Mesenchymal stem cell (in vitro differentiated cells and primary cell): ENCODE results near the gene RGS14.
A peak's percentile ranks its signal among the peaks of the same experiment; 100 is the strongest.

Source experiments
- DNase-seq: peaks from one replicate; pipeline ENCODE4 v3.0.0-alpha.2; 2013
- H2AFZ ChIP-seq: one replicate; pipeline ENCODE4 v1.6.1; 2013; ENCODE audit warnings: low read depth, mild to moderate bottlenecking, control low read depth, inconsistent platforms, low read length, moderate library complexity
- H2AK5ac ChIP-seq: 2 replicates; pipeline ENCODE4 v1.6.1; 2013; ENCODE audit warnings: low read length, moderate library complexity, mild to moderate bottlenecking, inconsistent platforms; ENCODE audit not compliant: severe bottlenecking
- H2BK120ac ChIP-seq: one replicate; pipeline ENCODE4 v1.6.1; 2013; ENCODE audit warnings: low read depth, mild to moderate bottlenecking, inconsistent platforms, low read length, moderate library complexity
- H2BK12ac ChIP-seq, 2 experiments: one replicate each; pipeline ENCODE4 v1.6.1; 2013; ENCODE audit warnings: inconsistent platforms in 2 of 2, low read length in 2 of 2, mild to moderate bottlenecking in 2 of 2, moderate library complexity in 2 of 2, control low read depth in 1 of 2
- H2BK15ac ChIP-seq: one replicate; pipeline ENCODE4 v1.6.1; 2013; ENCODE audit warnings: mild to moderate bottlenecking, low read depth, inconsistent platforms; ENCODE audit not compliant: poor library complexity, severe bottlenecking
- H2BK5ac ChIP-seq: 2 replicates; pipeline ENCODE4 v1.6.1; 2013; ENCODE audit warnings: low read depth, mild to moderate bottlenecking, low read length, control low read depth, inconsistent platforms; ENCODE audit not compliant: poor library complexity, severe bottlenecking
- H3K14ac ChIP-seq, 2 experiments: one replicate each; pipeline ENCODE4 v1.6.1; 2013; ENCODE audit warnings: inconsistent platforms in 2 of 2, low read length in 2 of 2, control low read depth in 1 of 2, mild to moderate bottlenecking in 1 of 2, moderate library complexity in 1 of 2
- H3K18ac ChIP-seq, 2 experiments: one replicate each; pipeline ENCODE4 v1.6.1; 2013; ENCODE audit warnings: inconsistent platforms in 2 of 2, low read length in 2 of 2, control low read depth in 1 of 2, low read depth in 1 of 2, mild to moderate bottlenecking in 1 of 2
- H3K23ac ChIP-seq, 2 experiments: one replicate each; pipeline ENCODE4 v1.6.1; 2013; ENCODE audit warnings: inconsistent platforms in 2 of 2, low read length in 2 of 2, mild to moderate bottlenecking in 2 of 2, moderate library complexity in 2 of 2, control low read depth in 1 of 2
- H3K27ac ChIP-seq: 2 replicates; pipeline ENCODE4 v1.5.1; 2013; ENCODE audit warnings: mild to moderate bottlenecking, moderate library complexity, low read length, control low read depth, inconsistent platforms; ENCODE audit not compliant: poor library complexity, severe bottlenecking
- H3K27me3 ChIP-seq, 2 experiments: 2 replicates each; pipeline versions ENCODE4 v1.6.1 to v1.7.0; 2013; ENCODE audit warnings: low read length in 2 of 2, mild to moderate bottlenecking in 2 of 2, moderate library complexity in 2 of 2, control low read depth in 1 of 2, inconsistent platforms in 1 of 2; ENCODE audit not compliant: control insufficient read depth in 1 of 2, insufficient read depth in 1 of 2
- H3K36me3 ChIP-seq, 2 experiments: 2 replicates each; pipeline versions ENCODE4 v1.6.1 to v1.7.0; 2013; ENCODE audit warnings: low read length in 2 of 2, control low read depth in 1 of 2, inconsistent platforms in 1 of 2, low read depth in 1 of 2, mild to moderate bottlenecking in 1 of 2; ENCODE audit not compliant: insufficient read depth in 2 of 2, control insufficient read depth in 1 of 2
- H3K4ac ChIP-seq, 2 experiments: one replicate each; pipeline ENCODE4 v1.6.1; 2013; ENCODE audit warnings: inconsistent platforms in 2 of 2, low read length in 2 of 2, mild to moderate bottlenecking in 2 of 2, moderate library complexity in 2 of 2, control low read depth in 1 of 2, low read depth in 1 of 2
- H3K4me1 ChIP-seq: 2 replicates; pipeline ENCODE4 v1.6.1; 2013; ENCODE audit warnings: low read depth, low read length, control low read depth; ENCODE audit not compliant: control insufficient read depth, insufficient read depth
- H3K4me2 ChIP-seq: 2 replicates; pipeline ENCODE4 v1.6.1; 2013; ENCODE audit warnings: low read length, mild to moderate bottlenecking, inconsistent platforms; ENCODE audit not compliant: poor library complexity, severe bottlenecking
- H3K4me3 ChIP-seq, 2 experiments: 2 replicates each; pipeline versions ENCODE4 v1.5.1 to v1.7.0; 2013; ENCODE audit warnings: low read length in 2 of 2, mild to moderate bottlenecking in 2 of 2, control low read depth in 1 of 2, low read depth in 1 of 2; ENCODE audit not compliant: insufficient read depth in 1 of 2
- H3K79me1 ChIP-seq: replicated peaks from 2 replicates; pipeline ENCODE4 v1.6.1; 2013; ENCODE audit warnings: mild to moderate bottlenecking, control low read depth, low read length, inconsistent platforms; ENCODE audit not compliant: poor library complexity, severe bottlenecking
- H3K9ac ChIP-seq: 2 replicates; pipeline ENCODE4 v1.7.0; 2013; ENCODE audit warnings: mild to moderate bottlenecking, low read length, moderate library complexity
- H3K9me3 ChIP-seq: 2 replicates; pipeline ENCODE4 v1.7.0; 2013; ENCODE audit warnings: mild to moderate bottlenecking, low read length; ENCODE audit not compliant: control insufficient read depth
- H4K8ac ChIP-seq: one replicate; pipeline ENCODE4 v1.6.1; 2013; ENCODE audit warnings: inconsistent platforms, mild to moderate bottlenecking, low read length, moderate library complexity
- H4K91ac ChIP-seq: one replicate; pipeline ENCODE4 v1.6.1; 2013; ENCODE audit warnings: mild to moderate bottlenecking, low read length, inconsistent platforms
- WGBS: methylation state at CpG from one replicate; pipeline ENCODE4 v1.1.7; 2013; ENCODE audit warnings: mixed read lengths; 5-methylcytosine and 5-hydroxymethylcytosine counted together

The RGS14 gene

DNA sequence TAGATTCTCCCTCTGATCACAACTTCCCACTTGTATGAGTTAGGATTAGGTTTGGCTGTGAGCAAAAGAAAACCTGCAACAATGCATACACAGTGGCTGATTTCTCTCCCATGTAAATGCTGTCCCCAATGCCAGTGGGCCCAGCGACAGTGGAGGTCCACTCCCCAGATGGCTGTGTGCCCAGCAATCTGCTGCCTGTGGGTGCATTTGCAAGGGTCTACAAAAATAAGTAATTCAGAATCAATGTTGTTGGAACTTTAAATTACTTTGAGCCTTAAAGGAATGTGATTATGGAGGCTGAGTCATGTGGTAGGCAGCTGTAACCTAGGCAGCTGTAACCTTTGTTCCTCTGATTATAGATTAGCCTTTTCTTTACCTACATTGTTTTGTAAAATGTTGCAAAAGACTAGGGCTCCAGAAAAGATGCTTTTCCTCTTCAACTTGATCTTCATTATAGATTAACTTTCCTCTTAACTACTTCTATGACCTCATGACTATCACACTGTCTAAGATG, 31.8 kb upstream of the RGS14 start:
- Histone ChIP-seq H2BK120ac (no peak overlapping the region), H3K4me1 (peaks cover 23% of the 10 kb centered on the region), H2AK5ac (no peak overlapping the region), H3K36me3 (peaks cover 13 to 23% of the 10 kb centered on the region in 2 experiments), H3K4ac (no peak overlapping the region), H3K79me1 (peaks cover 10% of the 10 kb centered on the region), H3K9me3 (no peaks in the 10 kb centered on the region), H3K27me3 (no peaks in the 10 kb centered on the region), H2BK5ac (no peak overlapping the region), H3K4me2 (peak overlapping the region; percentile 19), H3K18ac (no peak overlapping the region), H4K8ac (no peak overlapping the region), H3K23ac (no peak overlapping the region), H2AFZ (no peak overlapping the region), H3K27ac (peak overlapping the region; percentile 71), H2BK12ac (no peak overlapping the region), H3K4me3 (no peak overlapping the region), H3K14ac (no peak overlapping the region), H2BK15ac (no peak overlapping the region), H4K91ac (no peak overlapping the region), H3K9ac (peak overlapping the region; percentile 27)
- DNase-seq, result no peak
- 71% methylated on average over 1 of the region's 1 CpG for WGBS

DNA sequence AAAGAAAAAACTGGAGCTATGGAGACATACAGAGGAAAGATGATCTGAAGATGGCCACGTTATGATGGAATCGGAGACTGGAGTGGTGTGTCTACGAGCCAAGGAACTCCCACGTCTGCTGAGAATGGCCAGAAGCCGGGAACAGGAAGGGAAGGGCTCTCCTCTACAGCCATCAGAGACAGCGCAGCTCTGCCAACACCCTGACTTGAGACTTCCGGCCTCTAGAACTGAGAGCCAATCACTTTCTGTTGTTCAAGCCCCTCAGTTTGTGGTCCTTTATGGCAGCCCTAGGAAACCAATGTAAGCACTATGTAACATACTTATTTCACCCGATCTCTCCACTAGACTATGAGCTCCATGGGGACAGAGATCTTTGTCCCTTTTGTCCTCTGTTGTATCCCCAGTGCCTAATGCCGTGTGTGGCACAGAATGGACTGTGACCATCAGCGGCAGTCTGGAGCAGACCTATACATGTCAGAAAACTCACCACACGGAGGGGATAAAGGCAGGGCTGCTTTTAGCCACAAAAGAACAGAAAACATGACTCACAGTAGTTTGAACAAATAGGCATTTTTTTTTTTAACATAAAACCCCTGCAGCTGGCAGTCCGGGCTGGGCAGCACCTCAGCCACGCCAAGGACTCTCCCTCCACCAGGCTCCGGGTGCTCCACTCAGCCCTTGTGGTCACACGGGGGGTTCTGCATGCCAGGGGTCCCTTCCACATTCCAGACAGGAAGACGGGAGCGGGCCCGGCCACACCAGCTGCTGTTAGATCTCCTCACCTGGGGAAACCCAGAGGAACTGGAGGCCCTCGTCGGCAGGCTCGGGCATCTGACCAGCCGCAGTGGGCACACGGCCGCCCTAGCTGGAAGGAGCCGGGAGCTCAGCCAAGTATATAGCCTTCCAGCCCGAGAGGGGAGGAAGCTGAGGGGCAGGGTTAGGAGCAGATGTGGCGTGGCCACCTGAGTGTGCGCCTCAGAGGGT, 29.9 kb upstream of the RGS14 start:
- WGBS, result 93% methylated on average over 27 of the region's 28 CpGs
- Histone ChIP-seq H3K4me3 (no peak overlapping the region), H2BK12ac (no peak overlapping the region), H3K36me3 (peaks cover 31 to 36% of the 10 kb centered on the region in 2 experiments), H4K91ac (peak overlapping the region; percentile 16), H2AFZ (no peak overlapping the region), H2AK5ac (peak overlapping the region; percentile 94), H3K4me2 (peak overlapping the region; percentile 36), H3K18ac (no peak overlapping the region), H2BK120ac (no peak overlapping the region), H4K8ac (peak overlapping the region; percentile 5), H3K9me3 (no peaks in the 10 kb centered on the region), H3K14ac (no peak overlapping the region), H2BK5ac (peak overlapping the region; percentile 53), H3K4ac (no peak overlapping the region), H3K4me1 (peaks cover 22% of the 10 kb centered on the region), H3K27ac (peak overlapping the region; percentile 78), H2BK15ac (no peak overlapping the region), H3K79me1 (peaks cover 25% of the 10 kb centered on the region), H3K23ac (no peak overlapping the region), H3K27me3 (no peaks in the 10 kb centered on the region), H3K9ac (peak overlapping the region; percentile 51)
- no peak for DNase-seq

DNA sequence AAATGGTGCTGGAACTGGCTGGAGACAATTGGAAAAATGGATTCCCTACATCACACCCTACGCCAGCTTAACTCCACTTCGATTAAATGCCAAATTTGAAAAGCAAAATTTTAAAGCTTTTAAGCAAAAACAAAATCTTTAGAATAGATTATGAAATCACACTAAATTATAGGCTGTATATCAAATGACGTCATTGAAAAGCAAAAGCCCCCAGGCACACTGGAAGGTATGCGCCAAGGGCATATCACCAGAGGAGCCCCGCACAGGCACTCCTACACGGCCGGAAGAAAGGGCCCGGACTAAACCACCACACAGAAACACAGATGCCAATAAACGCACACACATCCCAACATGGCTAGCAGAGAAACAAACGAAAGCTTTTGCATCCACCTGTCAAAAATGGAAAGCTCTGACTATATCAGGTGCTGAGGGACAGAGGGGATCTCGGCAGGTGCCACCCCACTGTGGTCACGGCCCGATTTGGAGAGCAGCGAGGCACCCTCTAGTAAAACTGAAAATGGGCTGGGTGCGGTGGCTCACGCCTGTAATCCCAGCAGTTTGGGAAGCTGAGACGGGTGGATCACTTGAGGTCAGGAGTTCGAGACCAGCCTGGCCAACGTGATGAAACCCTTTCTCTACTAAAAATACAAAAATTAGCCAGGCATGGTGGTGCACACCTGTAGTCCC, 29.0 kb upstream of the RGS14 start:
- Histone ChIP-seq H2AK5ac (peak overlapping the region; percentile 49), H3K9ac (no peak overlapping the region), H3K4me1 (peaks cover 22% of the 10 kb centered on the region), H3K27me3 (no peaks in the 10 kb centered on the region), H4K91ac (no peak overlapping the region), H3K14ac (no peak overlapping the region), H3K23ac (no peak overlapping the region), H3K79me1 (peaks cover 31% of the 10 kb centered on the region), H2BK5ac (peak overlapping the region; percentile 53), H4K8ac (no peak overlapping the region), H3K36me3 (peaks cover 39 to 44% of the 10 kb centered on the region in 2 experiments), H3K9me3 (no peaks in the 10 kb centered on the region), H2AFZ (no peak overlapping the region), H3K4me3 (no peak overlapping the region), H3K18ac (no peak overlapping the region), H3K4ac (no peak overlapping the region), H3K27ac (peak overlapping the region; percentile 78), H2BK15ac (no peak overlapping the region), H2BK12ac (no peak overlapping the region), H2BK120ac (no peak overlapping the region), H3K4me2 (no peak overlapping the region)
- WGBS, result 93% methylated on average over 17 of the region's 19 CpGs
- no peak for DNase-seq

- Histone ChIP-seq H3K23ac (no peak overlapping the region), H3K27me3 (no peaks in the 10 kb centered on the region), H3K18ac (no peak overlapping the region), H3K9me3 (no peaks in the 10 kb centered on the region), H4K8ac (no peak overlapping the region), H3K4me2 (no peak overlapping the region), H3K79me1 (peaks cover 35% of the 10 kb centered on the region), H3K4ac (no peak overlapping the region), H2BK15ac (no peak overlapping the region), H3K4me1 (peaks cover 22% of the 10 kb centered on the region), H2AK5ac (no peak overlapping the region), H3K14ac (no peak overlapping the region), H2BK12ac (no peak overlapping the region), H4K91ac (no peak overlapping the region), H3K27ac (no peak overlapping the region), H2AFZ (no peak overlapping the region), H3K36me3 (peaks cover 51 to 52% of the 10 kb centered on the region in 2 experiments), H2BK120ac (no peak overlapping the region), H3K4me3 (no peak overlapping the region), H3K9ac (no peak overlapping the region), H2BK5ac (no peak overlapping the region)
- WGBS, result 95% methylated on average over 6 of the region's 6 CpGs
- no peak for DNase-seq
Observed at GRCh38 chr5:177329883-177330282, 27.8 kb upstream of the RGS14 start.
